ENCODE results near the gene RHPN2.
"Not testable (repeated sequence)": the region's sequence is repeated elsewhere in the genome, so short reads cannot be mapped to it uniquely, and the experiment has no call there.

RHPN2 gene

GRCh38 chr19:32945260-32945659 is 119.4 kb downstream of the RHPN2 start:
- TF ChIP-seq CTCF (IDR thresholded peaks at IDR 0.05; ENCODE audit: low read depth, low read length, missing control alignments) = no peak
- H3K4me3 ChIP-seq (replicated peaks; ENCODE audit: low read depth, low read length) = no peak overlapping the region
- no peak for DNase-seq (ENCODE audit: extremely low read depth, low read depth)

- H3K4me3 ChIP-seq (replicated peaks; ENCODE audit: low read depth, low read length); DNase-seq (ENCODE audit: extremely low read depth, low read depth): not testable (repeated sequence)
Measured at GRCh38 chr19:32941273-32941672, 123.4 kb downstream of the RHPN2 start.

- H3K4me3 ChIP-seq (replicated peaks; ENCODE audit: low read depth, low read length) = no peak overlapping the region
- no peak for DNase-seq (ENCODE audit: extremely low read depth, low read depth)
- no peak for TF ChIP-seq CTCF (IDR thresholded peaks at IDR 0.05; ENCODE audit: low read depth, low read length, missing control alignments)
Measured at GRCh38 chr19:32936065-32936464, 128.6 kb downstream of the RHPN2 start.

GRCh38 chr19:32935629-32936028 is 129.1 kb downstream of the RHPN2 start:
- no peak for TF ChIP-seq CTCF (IDR thresholded peaks at IDR 0.05; ENCODE audit: low read depth, low read length, missing control alignments)

GRCh38 chr19:32933571-32933970 is 131.1 kb downstream of the RHPN2 start:
- TF ChIP-seq CTCF (IDR thresholded peaks at IDR 0.05; ENCODE audit: low read depth, low read length, missing control alignments) = no peak
- no peak overlapping the region for H3K4me3 ChIP-seq (replicated peaks; ENCODE audit: low read depth, low read length)
- DNase-seq (ENCODE audit: extremely low read depth, low read depth) = no peak

More at GRCh38 chr19:32935629-32936028, 129.1 kb downstream of the RHPN2 start:
- DNase-seq (ENCODE audit: extremely low read depth, low read depth) = no peak
- H3K4me3 ChIP-seq (replicated peaks; ENCODE audit: low read depth, low read length) = no peak overlapping the region

- no peak for TF ChIP-seq CTCF (IDR thresholded peaks at IDR 0.05; ENCODE audit: low read depth, low read length, missing control alignments)
- H3K4me3 ChIP-seq (replicated peaks; ENCODE audit: low read depth, low read length) = no peak overlapping the region
- DNase-seq (ENCODE audit: extremely low read depth, low read depth) = no peak
Measured at GRCh38 chr19:32930567-32930966, 134.1 kb downstream of the RHPN2 start.

GRCh38 chr19:32928806-32929205 is 135.9 kb downstream of the RHPN2 start:
- DNase-seq (ENCODE audit: extremely low read depth, low read depth) = no peak
- no peak for TF ChIP-seq CTCF (IDR thresholded peaks at IDR 0.05; ENCODE audit: low read depth, low read length, missing control alignments)
- no peak overlapping the region for H3K4me3 ChIP-seq (replicated peaks; ENCODE audit: low read depth, low read length)

All from HFF-Myc (cell line).